ENCODE results near the gene CMBL.

- TF ChIP-seq POLR2A (IDR thresholded peaks at IDR 0.05) (no peak), CTCF (IDR thresholded peaks at IDR 0.05) (no peak)
Measured at GRCh38 chr5:10315824-10316509, 8.3 kb upstream of the CMBL start.

Measured in vagina (tissue), 2 donors.